ENCODE results near the gene RNF2.

Gene RNF2

DNA sequence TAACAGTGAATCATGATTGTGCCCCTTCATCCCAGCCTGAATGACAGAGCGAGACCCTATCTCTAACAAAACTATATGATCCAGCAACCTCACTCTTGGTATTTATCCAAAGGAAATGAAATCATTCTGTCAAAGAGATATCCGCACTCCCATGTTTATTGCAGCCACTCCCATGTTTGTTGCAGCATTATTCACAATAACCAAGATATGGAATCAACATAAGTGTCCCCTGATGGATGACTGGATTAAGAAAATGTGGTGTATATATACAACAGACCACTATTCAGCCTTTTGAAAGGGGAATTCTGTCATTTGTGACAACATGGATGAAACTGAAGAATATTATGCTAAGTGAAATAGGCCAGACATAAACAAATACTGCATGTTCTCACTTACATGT lies 67.0 kb downstream of the RNF2 start:
- no peak for DNase-seq (ENCODE audit: extremely low read depth, low read depth)
- TF ChIP-seq, protein P1, sequence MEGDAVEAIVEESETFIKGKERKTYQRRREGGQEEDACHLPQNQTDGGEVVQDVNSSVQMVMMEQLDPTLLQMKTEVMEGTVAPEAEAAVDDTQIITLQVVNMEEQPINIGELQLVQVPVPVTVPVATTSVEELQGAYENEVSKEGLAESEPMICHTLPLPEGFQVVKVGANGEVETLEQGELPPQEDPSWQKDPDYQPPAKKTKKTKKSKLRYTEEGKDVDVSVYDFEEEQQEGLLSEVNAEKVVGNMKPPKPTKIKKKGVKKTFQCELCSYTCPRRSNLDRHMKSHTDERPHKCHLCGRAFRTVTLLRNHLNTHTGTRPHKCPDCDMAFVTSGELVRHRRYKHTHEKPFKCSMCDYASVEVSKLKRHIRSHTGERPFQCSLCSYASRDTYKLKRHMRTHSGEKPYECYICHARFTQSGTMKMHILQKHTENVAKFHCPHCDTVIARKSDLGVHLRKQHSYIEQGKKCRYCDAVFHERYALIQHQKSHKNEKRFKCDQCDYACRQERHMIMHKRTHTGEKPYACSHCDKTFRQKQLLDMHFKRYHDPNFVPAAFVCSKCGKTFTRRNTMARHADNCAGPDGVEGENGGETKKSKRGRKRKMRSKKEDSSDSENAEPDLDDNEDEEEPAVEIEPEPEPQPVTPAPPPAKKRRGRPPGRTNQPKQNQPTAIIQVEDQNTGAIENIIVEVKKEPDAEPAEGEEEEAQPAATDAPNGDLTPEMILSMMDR (IDR thresholded peaks at IDR 0.05; ENCODE audit: low read depth, low read length): no peak

DNA sequence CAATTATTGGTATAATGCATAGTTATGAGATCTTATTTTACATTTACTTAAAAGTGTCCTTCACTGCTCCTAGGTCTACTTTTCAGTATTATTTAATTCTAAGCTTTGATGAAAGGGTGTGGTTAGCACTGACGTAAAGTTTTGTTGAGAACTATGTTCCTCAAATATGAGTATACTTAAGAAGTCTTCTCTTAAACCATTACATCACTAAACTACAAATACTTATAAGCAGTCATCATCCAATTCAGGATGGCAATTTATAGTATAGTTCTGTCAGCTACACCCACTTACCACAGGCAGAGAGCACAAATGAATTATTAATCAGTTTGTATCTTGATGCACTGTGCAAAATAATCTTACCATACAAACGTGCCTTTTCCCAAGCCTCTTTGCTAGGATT lies 84.3 kb downstream of the RNF2 start:
- no peak for DNase-seq (ENCODE audit: extremely low read depth, low read depth)
- TF ChIP-seq, protein P1 (IDR thresholded peaks at IDR 0.05; ENCODE audit: low read depth, low read length): no peak

DNA sequence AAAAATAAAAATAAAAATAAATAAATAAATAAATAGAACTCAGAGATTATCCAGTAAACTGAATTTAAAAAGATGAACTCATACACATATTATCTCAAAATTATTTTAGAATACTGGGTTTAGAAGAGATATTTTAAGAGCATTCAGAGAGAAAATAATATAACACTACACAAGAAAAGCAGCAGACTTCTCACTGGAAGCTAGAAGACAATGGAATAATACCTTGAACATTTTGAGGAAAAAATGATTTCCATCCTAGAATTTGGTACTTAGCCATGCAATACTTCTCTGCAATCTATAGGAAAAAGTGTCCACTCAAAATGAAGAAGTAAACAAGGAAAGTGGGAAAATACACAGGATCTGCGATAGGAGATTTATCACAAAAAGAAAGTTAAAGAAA lies 87.2 kb downstream of the RNF2 start:
- TF ChIP-seq, protein P1 (IDR thresholded peaks at IDR 0.05; ENCODE audit: low read depth, low read length): no peak
- DNase-seq (ENCODE audit: extremely low read depth, low read depth): no peak

DNA sequence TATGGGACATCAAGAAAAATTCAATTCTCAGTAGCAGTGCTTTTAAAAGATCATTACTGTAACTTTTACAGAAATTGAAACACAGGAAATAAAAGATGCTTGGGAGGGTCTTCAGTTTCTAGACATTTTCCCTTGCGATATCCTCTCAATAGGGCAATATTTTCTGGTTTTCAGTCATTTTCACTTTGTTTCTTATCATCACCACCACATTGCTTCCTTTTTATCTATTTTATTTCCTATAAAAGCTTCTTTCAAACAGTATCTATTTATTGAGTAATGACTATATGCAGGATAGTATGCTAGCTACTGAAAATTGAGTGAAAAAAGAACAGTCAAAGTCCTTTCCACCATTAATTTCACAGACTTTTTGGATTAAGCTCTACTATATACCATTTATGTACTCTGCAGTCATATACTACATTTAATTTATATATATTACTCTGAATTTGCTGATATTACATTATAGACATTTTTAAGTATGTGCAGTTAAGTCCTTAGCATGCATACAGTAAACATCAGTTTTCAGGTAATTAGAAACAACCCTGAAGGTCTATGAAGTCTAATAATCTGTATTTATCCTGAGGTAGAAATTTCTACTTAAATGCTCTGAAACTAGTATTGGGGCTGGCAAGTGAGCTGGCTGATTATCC lies 92.7 kb downstream of the RNF2 start:
- no peak for DNase-seq (ENCODE audit: extremely low read depth, low read depth)
- TF ChIP-seq, protein P1 (IDR thresholded peaks at IDR 0.05; ENCODE audit: low read depth, low read length): no peak

DNA sequence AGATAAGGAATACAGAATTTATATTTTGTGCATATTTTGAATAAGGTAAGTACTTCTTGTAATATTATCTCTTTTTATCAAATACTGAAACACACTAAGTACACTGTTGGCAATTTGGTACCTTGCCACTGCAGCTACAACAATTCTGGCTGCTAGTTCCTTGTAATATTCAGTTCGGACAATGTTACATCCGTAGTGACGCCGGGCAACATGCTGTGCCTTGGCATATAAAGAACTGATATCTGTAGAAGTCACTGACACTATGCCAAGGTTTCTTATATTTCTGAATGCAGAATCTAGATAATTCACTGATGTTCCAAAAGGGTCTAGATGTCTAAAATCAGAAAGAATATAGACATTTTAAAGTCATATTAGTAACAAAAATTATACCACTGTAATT lies 93.9 kb downstream of the RNF2 start:
- DNase-seq (ENCODE audit: extremely low read depth, low read depth): no peak
- TF ChIP-seq, protein P1 (IDR thresholded peaks at IDR 0.05; ENCODE audit: low read depth, low read length): no peak

DNA sequence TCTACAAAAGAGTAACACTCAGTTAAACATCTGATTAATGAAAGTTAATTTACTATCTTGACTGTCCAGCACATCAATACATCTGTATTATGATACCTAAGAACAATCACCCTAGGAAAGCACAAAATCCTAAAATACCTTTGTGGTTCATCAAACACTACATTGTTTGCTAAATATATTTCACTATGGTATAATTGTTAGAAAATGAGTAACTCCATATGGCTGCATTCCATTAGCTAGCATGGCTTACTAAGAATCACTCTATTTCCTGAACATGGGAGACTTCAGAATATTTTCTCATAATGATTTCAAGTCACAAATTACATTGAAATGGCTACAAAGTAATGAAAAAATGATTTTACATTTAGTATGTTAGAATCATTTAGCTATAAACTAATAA lies 98.9 kb downstream of the RNF2 start:
- TF ChIP-seq, protein P1 (IDR thresholded peaks at IDR 0.05; ENCODE audit: low read depth, low read length): no peak
- DNase-seq (ENCODE audit: extremely low read depth, low read depth): no peak

DNA sequence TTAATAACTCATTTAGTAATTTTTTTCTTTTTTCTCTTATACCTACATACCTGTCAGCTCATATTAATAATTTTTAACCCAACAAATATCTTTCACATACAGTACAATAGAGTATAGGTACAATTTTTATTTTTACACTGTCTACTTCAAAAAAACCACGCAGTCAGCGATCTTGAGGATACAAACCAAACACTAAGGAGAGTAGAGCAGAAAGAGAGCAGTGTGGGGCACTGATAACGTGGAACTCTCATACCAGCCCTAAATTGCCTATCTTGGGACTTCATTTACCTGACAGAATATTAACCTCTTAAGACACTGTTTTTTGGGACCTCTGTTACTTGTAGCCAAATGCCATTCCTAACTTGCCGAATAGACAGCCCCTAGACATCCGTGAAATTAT lies 105.9 kb downstream of the RNF2 start:
- TF ChIP-seq, protein P1 (IDR thresholded peaks at IDR 0.05; ENCODE audit: low read depth, low read length): no peak
- DNase-seq (ENCODE audit: extremely low read depth, low read depth): no peak
